ENCODE data around the gene TTC28. TPM values are rescaled to one million over a fixed set of nuclear protein-coding genes. Genes with fewer than 3 reads are reported as not detected.

TTC28 gene
- total RNA-seq, 1 donor from 2014 or later = 46.2 TPM

DNA sequence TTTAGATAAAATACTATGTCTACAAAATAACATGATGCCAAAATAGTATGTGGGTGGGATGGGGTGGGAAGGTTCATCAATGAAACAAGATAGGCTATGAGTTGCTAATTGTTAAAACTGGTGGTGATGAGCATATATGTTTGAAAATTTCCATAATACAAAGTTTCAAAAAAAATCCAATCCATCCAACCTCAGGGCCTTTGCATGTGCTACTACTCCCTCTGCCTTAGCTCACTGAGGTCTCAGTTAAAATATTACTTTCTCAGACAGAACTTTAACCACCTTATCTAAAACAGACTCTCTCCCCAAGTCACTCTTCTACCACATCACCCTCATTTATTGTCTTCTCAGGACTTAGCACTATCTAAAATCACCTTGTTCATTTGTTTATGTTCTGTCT is 201.1 kb downstream of the TTC28 start:
- Mint-ChIP-seq H3K36me3 (peaks cover 3% of the 10 kb centered on the region), H3K9me3 (no peaks in the 10 kb centered on the region), H3K4me3 (no peak overlapping the region), H3K4me1 (peaks cover 21% of the 10 kb centered on the region), H3K27ac (no peak overlapping the region), H3K27me3 (ENCODE audit: insufficient read depth, low read depth) (peaks cover 6% of the 10 kb centered on the region)
- Histone ChIP-seq H3K27ac (no peak overlapping the region), H3K9me3 (ENCODE audit: low read depth) (no peaks in the 10 kb centered on the region), H3K4me1 (peaks cover 4% of the 10 kb centered on the region), H2AFZ (replicated peaks) (no peak overlapping the region), H3F3A (ENCODE audit: low read depth) (no peaks in the 10 kb centered on the region), H3K36me3 (no peaks in the 10 kb centered on the region), H3K79me2 (ENCODE audit: low read depth) (peaks cover 17% of the 10 kb centered on the region), H4K20me1 (ENCODE audit: low read depth) (peaks cover 26% of the 10 kb centered on the region), H3K4me2 (no peak overlapping the region), H3K9ac (no peak overlapping the region), H3K4me3 (no peak overlapping the region), H3K27me3 (no peaks in the 10 kb centered on the region)
- no peak for TF ChIP-seq EZH2phosphoT487 (IDR thresholded peaks at IDR 0.05)
- TF ChIP-seq, protein P1, sequence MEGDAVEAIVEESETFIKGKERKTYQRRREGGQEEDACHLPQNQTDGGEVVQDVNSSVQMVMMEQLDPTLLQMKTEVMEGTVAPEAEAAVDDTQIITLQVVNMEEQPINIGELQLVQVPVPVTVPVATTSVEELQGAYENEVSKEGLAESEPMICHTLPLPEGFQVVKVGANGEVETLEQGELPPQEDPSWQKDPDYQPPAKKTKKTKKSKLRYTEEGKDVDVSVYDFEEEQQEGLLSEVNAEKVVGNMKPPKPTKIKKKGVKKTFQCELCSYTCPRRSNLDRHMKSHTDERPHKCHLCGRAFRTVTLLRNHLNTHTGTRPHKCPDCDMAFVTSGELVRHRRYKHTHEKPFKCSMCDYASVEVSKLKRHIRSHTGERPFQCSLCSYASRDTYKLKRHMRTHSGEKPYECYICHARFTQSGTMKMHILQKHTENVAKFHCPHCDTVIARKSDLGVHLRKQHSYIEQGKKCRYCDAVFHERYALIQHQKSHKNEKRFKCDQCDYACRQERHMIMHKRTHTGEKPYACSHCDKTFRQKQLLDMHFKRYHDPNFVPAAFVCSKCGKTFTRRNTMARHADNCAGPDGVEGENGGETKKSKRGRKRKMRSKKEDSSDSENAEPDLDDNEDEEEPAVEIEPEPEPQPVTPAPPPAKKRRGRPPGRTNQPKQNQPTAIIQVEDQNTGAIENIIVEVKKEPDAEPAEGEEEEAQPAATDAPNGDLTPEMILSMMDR (IDR thresholded peaks at IDR 0.05) = no peak
- no peak for TF ChIP-seq EZH2 (IDR thresholded peaks at IDR 0.05)
- no peak for DNase-seq (ENCODE audit: low spot score)

GRCh38 chr22:28477556-28477955 is 202.1 kb downstream of the TTC28 start:
- H3K4me2 ChIP-seq = no peak overlapping the region
- no peaks in the 10 kb centered on the region for H3K27me3 ChIP-seq
- H3K27me3 Mint-ChIP-seq (ENCODE audit: insufficient read depth, low read depth) = peaks cover 6% of the 10 kb centered on the region
- peaks cover 4% of the 10 kb centered on the region for H3K4me1 ChIP-seq
- no peaks in the 10 kb centered on the region for H3K9me3 Mint-ChIP-seq
- peaks cover 3% of the 10 kb centered on the region for H3K36me3 Mint-ChIP-seq
- H3K4me3 ChIP-seq = no peak overlapping the region
- peaks cover 26% of the 10 kb centered on the region for H4K20me1 ChIP-seq (ENCODE audit: low read depth)
- H3K27ac Mint-ChIP-seq = no peak overlapping the region
- no peaks in the 10 kb centered on the region for H3K36me3 ChIP-seq
- H3K4me3 Mint-ChIP-seq = no peak overlapping the region
- no peaks in the 10 kb centered on the region for H3K9me3 ChIP-seq (ENCODE audit: low read depth)
- no peaks in the 10 kb centered on the region for H3F3A ChIP-seq (ENCODE audit: low read depth)
- TF ChIP-seq EZH2 (IDR thresholded peaks at IDR 0.05) (no peak), EZH2phosphoT487 (IDR thresholded peaks at IDR 0.05) (no peak)
- TF ChIP-seq, protein P1 (IDR thresholded peaks at IDR 0.05) = no peak
- H3K9ac ChIP-seq = no peak overlapping the region
- peaks cover 17% of the 10 kb centered on the region for H3K79me2 ChIP-seq (ENCODE audit: low read depth)
- no peak overlapping the region for H3K27ac ChIP-seq
- peaks cover 20% of the 10 kb centered on the region for H3K4me1 Mint-ChIP-seq
- H2AFZ ChIP-seq (replicated peaks) = no peak overlapping the region
- DNase-seq (ENCODE audit: low spot score) = no peak

- peaks cover 20% of the 10 kb centered on the region for H4K20me1 ChIP-seq (ENCODE audit: low read depth)
- TF ChIP-seq EZH2phosphoT487 (IDR thresholded peaks at IDR 0.05) = no peak
- TF ChIP-seq EZH2 (IDR thresholded peaks at IDR 0.05) = no peak
- TF ChIP-seq, protein P1 (IDR thresholded peaks at IDR 0.05) = no peak
- no peaks in the 10 kb centered on the region for H3K9me3 ChIP-seq (ENCODE audit: low read depth)
- peaks cover 6% of the 10 kb centered on the region for H3K27me3 Mint-ChIP-seq (ENCODE audit: insufficient read depth, low read depth)
- H3K9me3 Mint-ChIP-seq = no peaks in the 10 kb centered on the region
- H3K27ac Mint-ChIP-seq = no peak overlapping the region
- peaks cover 20% of the 10 kb centered on the region for H3K4me1 Mint-ChIP-seq
- H2AFZ ChIP-seq (replicated peaks) = no peak overlapping the region
- H3K9ac ChIP-seq = no peak overlapping the region
- no peak overlapping the region for H3K4me3 ChIP-seq
- no peak overlapping the region for H3K4me3 Mint-ChIP-seq
- peaks cover 17% of the 10 kb centered on the region for H3K79me2 ChIP-seq (ENCODE audit: low read depth)
- H3K27ac ChIP-seq = no peak overlapping the region
- H3K36me3 ChIP-seq = no peaks in the 10 kb centered on the region
- no peak overlapping the region for H3K4me2 ChIP-seq
- H3K4me1 ChIP-seq = no peaks in the 10 kb centered on the region
- no peaks in the 10 kb centered on the region for H3K27me3 ChIP-seq
- DNase-seq (ENCODE audit: low spot score) = no peak
- H3K36me3 Mint-ChIP-seq = peaks cover 3% of the 10 kb centered on the region
- H3F3A ChIP-seq (ENCODE audit: low read depth) = no peaks in the 10 kb centered on the region
These were observed 205.3 kb downstream of the TTC28 start for GRCh38 chr22:28474330-28474729.
